HTR-8/SVneo (cell line): ENCODE measurements around the gene BSPRY.
"Not testable (repeated sequence)": the region's sequence is repeated elsewhere in the genome, so short reads cannot be mapped to it uniquely, and the experiment has no call there.

ENCODE experiments used
- DNase-seq: peaks from one replicate; pipeline ENCODE4 v3.0.0; 2011; ENCODE audit warnings: low spot score, mixed read lengths; ENCODE audit not compliant: insufficient read length
- FAIRE-seq: peaks from 2 replicates; lab custom pipeline; 2011; peaks lifted over from hg19 to GRCh38; lab: Jason Lieb, UNC

The BSPRY gene

DNA sequence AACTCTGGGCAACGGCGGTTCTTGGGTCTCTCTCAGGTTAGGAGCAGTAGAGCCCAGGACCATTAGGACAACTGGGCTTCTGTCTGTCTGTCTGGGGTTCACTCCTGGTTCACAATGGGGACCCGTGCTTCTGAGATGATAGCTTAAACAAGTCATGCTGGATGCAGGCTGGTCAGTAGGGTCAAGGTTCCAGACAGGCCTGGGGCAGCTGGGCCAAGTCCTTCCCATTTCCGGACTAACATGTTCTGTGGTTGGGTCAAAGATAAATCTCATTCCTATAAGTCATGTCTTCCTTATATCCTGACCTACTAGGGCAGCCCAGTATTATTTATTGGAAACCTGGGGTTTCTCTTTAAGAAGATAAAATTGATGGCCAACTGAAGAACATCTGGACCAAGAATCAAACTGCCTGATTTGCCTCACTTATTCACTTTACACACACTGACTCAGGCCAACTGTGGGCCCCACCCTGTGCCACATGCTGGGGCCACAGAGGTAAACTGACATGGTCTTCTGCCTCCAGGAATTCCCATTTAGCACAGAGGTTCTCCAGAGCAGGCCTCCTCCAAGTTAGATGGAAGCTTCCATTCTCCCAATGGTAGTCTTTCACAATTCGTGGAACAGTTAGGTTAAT, 19.1 kb downstream of the BSPRY start:
- DNase-seq (no peak), FAIRE-seq (no peak)

- DNase-seq (no peak), FAIRE-seq (no peak)
Observed at GRCh38 chr9:113368982-113369854, 19.9 kb downstream of the BSPRY start.

DNA sequence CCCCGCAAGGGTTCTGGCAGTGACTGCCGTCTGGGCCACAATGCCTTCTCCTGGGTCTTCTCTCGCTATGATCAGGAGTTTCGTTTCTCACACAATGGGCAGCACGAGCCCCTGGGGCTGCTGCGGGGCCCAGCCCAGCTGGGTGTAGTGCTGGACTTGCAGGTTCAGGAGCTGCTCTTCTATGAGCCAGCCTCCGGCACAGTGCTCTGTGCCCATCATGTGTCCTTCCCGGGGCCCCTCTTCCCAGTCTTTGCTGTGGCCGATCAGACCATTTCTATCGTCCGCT, 20.5 kb downstream of the BSPRY start:
- FAIRE-seq (no peak), DNase-seq (no peak)

- FAIRE-seq: no peak
- DNase-seq: no peak
Observed at GRCh38 chr9:113370806-113371325, 21.5 kb downstream of the BSPRY start.

GRCh38 chr9:113372059-113372458, 22.7 kb downstream of the BSPRY start:
- FAIRE-seq (no peak), DNase-seq (no peak)

DNA sequence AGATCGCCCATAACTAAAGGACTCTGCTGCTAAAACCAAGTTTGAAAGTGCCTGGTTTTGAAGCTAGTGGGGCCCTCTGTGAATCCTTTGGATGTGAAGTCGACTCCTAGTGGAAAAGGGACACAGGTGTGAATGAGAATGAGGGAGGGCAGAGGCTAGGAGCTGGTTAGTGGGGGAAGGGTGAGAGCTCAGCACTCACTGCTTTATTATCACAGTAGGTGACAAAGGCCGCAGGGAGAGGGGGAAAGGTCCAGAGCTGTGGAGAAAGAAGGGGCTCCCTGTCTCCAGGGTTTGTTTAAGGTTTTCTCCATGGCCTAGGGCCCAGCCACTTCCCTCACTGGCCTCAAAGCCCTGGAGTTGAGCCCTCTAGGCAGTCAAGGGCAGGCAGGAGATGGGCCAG, 23.9 kb downstream of the BSPRY start:
- FAIRE-seq (no peak), DNase-seq (no peak)

- FAIRE-seq (no peak), DNase-seq (no peak)
Observed at GRCh38 chr9:113373676-113374392, 24.5 kb downstream of the BSPRY start.

DNA sequence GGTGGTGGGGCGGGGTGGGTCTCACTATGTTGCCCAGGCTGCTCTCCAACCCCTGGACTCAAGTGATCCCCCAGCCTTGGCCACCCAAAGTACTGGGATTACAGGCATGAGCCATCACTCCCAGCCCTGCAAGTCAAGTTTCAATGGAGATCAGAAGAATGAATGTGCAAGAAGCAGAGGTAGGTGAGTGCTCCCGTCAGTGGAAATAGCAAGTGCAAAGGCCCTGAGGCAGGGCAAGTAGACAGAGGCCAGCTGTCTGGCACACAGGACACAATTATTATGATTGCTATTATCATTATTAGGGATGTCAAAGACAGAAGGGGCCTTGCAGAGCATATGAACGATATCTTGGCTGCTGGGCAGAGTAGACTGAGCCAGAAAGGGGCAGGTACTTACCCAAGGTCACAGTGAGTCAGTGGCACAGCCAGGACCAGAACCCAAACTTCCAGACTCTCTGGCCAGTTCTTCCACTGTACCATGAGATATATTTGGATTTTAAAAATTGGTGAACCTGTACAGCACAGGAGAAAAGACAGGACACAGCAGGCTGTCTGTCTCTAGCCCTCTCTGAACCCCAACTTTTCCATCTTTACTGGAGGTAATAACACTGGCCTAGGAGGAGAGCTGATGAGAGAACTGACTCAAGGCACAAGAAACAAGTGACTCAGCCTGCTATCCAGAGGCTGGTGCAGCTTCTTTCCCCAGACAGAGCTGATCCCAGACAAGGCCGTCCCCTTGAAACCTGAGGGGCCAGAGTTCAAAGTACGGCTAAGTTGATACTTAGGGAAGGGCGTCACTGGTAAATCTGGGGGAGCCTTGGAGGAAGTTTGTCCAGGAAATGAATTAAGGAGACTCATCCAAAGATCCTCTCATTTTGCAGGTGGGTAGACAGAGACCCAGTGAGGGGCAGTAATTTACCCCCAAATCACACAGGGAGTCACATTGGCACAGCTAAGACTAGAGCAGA, 26.0 kb downstream of the BSPRY start:
- FAIRE-seq: no peak

GRCh38 chr9:113376634-113377567, 27.6 kb downstream of the BSPRY start, which contains the start of gene HDHD3:
HDHD3 (minus strand) TSS chr9:113376986; CDS start chr9:113374354, 2,632 bp downstream.
- no peak for FAIRE-seq
- DNase-seq: peak; percentile 83

More for the DNA sequence above, 26.0 kb downstream of the BSPRY start:
- no peak for DNase-seq

- FAIRE-seq, DNase-seq: not testable (repeated sequence)
Observed at GRCh38 chr9:113379094-113379828, 29.9 kb downstream of the BSPRY start.

DNA sequence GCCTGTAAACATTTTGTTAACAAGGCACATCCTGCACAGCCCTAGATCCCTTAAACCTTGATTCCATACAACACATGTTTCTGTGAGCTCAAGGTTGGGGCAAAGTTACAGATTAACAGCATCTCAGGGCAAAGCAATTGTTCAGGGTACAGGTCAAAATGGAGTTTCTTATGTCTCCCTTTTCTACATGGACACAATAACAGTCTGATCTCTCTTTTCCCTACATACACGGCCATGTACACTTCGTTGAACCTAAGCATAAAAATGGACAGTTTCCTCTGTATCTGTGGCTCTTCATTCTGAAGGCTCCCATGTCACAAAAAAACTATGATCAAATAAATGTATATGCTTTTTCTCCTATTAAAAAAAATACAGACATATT, 30.5 kb downstream of the BSPRY start:
- not testable (repeated sequence) for DNase-seq

DNA sequence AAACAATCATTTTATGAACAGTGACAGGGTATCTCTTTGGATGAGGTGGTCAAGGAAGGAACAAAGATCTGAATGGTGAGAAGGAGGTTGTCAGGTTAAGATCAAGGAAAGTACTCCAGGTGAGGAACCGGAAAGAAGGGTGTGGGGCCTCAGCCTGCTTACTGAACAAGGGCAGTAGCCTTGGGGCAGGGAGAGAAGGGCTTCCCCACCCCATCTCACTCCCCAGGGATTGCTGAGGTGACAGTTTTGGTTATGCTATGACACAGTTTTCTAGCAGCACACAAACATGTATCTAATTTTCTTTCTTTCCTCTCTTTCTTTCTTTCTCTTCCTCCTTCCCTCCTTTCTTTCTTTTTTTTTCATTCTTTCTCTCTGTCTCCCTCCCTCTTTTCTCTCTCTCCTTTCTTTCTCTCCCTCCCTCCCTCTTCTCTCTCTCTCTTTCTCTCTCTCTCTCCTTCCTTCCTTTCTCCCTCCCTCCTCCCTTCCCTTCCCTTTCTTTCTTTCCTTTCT, 31.6 kb downstream of the BSPRY start:
- no peak for DNase-seq
- no peak for FAIRE-seq

More for the DNA sequence above, 30.5 kb downstream of the BSPRY start:
- FAIRE-seq: not testable (repeated sequence)

DNA sequence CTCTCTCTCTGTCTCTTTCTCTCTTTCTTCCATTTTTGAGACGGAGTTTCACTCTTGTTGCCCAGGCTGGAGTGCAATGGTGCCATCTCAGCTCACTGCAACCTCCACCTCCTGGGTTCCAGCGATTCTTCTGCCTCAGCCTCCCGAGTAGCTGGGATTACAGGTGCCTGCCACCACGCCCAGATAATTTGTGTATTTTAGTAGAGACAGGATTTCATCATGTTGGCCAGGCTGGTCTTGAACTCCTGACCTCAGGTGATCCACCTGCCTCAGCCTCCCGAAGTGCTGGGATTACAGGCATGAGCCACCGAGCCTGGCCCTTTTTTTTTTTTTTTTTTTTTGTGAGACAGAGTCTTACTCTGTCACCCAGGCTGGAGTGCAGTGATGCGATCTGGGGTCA, 32.1 kb downstream of the BSPRY start:
- DNase-seq, FAIRE-seq: not testable (repeated sequence)

GRCh38 chr9:113381909-113382411, 32.6 kb downstream of the BSPRY start:
- DNase-seq (no peak), FAIRE-seq (no peak)

- no peak for FAIRE-seq
- DNase-seq: no peak
Observed at GRCh38 chr9:113386571-113387393, 37.4 kb downstream of the BSPRY start.

DNA sequence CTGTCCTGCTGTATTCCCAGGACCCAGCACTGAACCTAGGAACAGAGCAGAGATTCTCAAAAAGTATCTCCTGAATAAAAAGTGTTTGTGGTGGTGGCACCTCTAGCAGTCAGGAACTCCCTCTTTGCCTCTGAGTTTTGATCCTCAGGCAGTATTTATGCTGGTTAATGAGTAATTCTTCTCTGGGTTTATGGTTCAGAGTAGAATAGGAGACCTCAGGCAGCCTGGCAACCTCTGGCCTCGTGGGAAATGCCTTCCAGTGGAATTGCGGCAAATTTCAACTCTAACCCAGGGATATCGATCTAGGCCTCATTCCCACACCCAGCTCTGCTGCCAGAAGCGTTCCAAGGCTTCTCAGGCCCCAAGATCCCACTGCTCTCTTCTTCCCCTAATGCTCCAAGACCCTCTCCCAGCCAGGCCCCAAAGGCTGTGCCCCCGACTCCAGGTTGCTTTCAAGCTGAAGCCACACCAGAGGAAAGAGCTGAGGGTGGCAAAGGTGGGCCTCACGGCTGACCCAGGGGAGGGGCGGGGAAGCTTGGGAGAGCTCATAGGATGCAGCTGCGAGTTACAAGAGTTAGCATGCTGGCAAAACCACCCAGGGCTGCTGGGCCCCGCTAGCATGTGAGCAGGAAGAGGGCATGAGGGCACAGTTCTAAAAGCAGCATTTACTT, 38.4 kb downstream of the BSPRY start:
- FAIRE-seq (no peak), DNase-seq (no peak)
